ENCODE data around the gene TMTC2.

Gene TMTC2

DNA sequence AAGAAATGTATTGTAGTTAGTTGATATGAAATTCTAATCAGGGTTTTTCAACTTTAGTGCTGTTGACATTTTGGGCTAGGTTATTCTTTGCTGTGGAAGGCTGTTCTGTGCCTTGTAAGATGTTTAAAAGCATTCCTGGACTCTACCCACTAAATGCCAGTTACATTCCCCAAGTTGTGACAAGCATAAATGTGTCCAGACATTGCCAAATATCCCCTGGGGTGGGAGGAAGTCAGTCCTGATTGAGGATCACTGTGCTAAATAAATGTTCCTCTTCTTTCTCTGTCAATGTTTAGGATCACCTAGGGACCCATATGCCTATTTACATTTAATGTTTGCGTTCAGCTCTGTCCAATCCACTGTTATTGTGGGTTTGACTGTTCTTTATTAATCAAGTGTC is 268.3 kb downstream of the TMTC2 start:
- DNase-seq (ENCODE audit: low read depth) = no peak

DNA sequence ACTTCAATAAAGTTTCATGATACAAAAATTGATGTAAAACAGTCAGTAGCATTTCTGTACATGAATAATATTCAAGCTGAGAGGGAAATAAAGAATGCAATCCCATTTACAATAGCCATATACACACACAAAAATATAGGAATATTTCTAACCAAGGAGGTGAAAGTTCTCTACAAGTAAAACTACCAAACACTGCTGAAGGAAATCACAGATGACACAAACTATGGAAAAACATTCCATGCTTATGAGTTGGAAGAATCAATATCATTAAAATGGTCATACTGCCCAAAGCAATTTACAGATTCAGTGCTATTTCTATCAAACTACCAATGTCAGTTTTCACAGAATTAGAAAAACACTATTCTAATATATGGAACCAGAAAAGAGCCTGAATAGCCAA is 272.3 kb downstream of the TMTC2 start:
- no peak for DNase-seq (ENCODE audit: low read depth)

- DNase-seq (ENCODE audit: low read depth) = no peak
Measured at GRCh38 chr12:82959821-82960220, 273.1 kb downstream of the TMTC2 start.

- no peak for DNase-seq (ENCODE audit: low read depth)
Measured at GRCh38 chr12:82961835-82962234, 275.1 kb downstream of the TMTC2 start.

DNA sequence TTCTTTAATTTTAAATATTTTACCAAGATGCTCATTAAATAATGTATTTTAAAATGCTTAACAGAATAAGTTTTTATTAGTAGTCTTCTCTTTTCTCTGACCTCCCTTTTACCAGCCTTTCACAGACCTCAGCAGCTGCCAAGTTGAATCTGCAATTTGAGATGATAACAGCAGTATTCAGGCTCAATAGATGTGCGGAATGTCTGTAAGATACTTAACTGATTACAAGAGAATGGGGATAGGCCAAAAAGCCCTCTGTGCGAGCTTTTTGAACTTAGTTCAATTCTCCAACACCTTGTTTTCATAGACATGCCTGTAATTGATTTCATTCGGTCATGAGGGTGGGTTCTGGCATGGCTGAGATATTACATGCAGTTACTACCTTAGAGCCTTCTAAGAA is 277.2 kb downstream of the TMTC2 start:
- no peak for DNase-seq (ENCODE audit: low read depth)

DNA sequence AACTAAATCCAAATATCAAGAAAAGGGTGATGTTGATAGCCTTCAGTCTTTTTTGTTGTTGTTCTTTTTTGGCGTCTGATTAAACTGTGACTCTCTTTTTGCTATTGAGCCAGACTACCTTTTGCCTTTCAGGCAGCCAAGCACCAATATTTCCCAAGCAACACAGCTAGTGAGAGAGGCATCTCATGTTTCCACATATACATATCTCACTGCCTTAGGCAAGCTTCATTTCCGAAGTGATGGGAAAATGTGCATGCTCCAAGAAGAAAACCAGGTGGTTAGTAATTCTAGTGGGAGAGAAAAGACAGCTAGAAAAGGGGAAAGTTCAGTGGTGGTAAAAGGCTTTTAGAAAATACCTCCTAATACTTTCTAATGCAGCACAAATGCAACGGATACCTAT is 277.7 kb downstream of the TMTC2 start:
- DNase-seq (ENCODE audit: low read depth) = no peak

DNA sequence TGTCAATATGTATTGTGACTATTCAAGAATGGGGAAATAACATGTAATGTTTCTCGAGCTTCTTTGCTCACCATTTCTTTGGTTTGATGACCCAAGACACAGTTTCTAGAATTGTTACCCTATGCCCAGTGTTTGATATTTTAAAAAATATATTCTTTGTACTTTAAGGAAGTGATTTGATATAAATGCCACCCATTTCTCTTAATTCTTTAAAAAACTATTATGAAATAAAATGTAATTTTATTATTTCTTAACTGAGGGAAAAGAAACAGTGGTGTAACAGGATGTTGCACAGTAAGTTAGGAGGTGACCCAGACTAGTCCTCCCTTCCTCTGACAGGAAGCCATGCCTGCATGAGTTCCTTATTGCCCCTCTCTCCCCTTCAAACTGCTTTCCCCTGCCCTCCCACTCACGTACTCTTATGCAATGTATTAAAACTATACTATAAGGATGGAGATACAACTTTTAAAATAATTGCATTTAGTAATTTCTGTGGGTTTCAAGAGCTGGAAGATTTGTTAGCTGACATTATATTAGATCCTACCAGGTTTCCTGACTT is 279.4 kb downstream of the TMTC2 start:
- DNase-seq (ENCODE audit: low read depth) = no peak

GRCh38 chr12:82968631-82969367 is 282.1 kb downstream of the TMTC2 start:
- no peak for DNase-seq (ENCODE audit: low read depth)

- DNase-seq (ENCODE audit: low read depth) = no peak
Measured at GRCh38 chr12:82970614-82971013, 283.9 kb downstream of the TMTC2 start.

DNA sequence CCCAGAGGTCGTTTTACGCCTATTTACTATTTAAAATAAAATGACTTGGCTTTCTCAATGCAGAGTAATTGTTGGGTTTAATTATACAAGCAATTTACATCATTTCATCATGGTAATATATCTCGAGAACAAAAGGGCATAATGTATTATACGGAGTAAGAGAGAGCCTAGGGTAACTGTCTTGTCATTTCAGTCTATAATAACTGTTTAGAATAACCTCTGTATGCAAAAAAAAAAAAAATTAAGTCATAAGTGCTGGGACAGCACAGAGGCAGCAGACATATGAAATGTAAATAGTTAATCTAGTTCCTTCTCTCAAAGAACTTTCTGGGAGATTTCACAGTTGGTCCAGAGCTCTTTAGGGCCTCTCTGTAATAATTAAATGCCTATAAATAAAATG is 284.9 kb downstream of the TMTC2 start:
- no peak for DNase-seq (ENCODE audit: low read depth)

- DNase-seq (ENCODE audit: low read depth) = no peak
Measured at GRCh38 chr12:82972624-82973023, 285.9 kb downstream of the TMTC2 start.

DNA sequence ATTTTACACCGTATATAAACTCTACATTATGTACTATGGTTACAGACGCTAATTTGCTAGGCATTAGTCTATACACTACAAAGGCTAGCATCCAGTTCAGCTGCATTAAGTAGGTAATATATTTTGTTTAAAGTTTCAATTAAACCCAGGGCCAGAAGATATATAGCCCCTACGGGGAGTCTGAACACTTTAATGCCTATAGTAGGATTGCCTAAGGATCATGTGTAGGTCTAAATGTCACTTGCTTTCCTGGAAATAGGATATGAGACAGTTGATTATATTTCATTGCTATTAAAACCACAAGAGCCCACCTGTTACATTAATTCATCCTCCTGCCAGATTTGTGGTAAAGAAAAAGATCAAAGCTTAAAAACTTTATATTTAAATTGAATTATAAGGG is 286.9 kb downstream of the TMTC2 start:
- no peak for DNase-seq (ENCODE audit: low read depth)

- DNase-seq (ENCODE audit: low read depth) = no peak
Measured at GRCh38 chr12:82981150-82981549, 294.4 kb downstream of the TMTC2 start.

DNA sequence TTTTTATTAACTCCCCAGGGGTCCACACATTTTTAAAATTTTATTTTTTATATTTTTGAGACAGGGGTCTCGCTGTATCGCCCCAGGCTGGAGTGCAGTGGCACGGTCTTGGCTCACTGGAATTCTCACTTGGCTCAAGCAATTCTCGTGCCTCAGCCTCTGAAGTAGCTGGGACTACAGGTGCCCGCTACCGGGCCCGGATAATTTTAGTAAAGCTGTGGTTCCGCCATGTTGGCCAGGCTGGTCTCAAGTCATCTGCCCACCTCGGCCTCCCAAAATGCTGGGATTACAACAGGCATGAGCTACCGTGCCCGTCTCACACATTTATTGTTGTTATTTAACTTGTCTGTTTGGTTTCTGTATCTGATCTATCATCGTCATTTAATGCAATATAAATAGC is 307.4 kb downstream of the TMTC2 start:
- DNase-seq (ENCODE audit: low read depth) = no peak

DNA sequence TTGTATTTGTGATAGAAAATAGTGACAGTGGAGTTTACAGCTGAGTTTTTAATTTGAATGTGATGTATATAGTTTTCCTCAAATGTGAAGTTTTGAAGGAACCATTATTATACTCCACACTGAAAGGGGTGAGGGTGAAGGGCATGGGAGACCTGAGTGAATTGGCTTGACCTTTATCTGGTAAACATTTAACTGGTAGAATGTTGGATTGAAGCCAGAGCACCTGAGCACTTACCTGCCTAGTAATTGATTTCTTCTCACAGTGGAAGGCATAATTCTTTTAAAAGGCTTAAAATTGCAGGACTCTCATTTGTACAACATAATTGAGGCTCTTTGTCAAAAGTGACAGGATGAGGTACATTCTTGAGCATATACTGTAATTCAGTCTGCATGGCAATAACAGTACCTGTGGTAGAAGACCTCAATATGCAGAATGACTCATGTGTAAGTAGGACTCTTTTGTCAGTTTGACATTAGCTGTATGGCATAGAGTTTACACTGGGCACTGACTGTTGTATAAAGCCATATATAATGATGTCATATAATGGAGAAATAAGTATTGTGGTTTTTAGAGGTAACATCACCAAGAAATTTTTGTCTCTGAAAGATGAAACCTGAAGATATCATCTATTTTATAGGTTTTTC is 309.6 kb downstream of the TMTC2 start:
- no peak for DNase-seq (ENCODE audit: low read depth)

- DNase-seq (ENCODE audit: low read depth) = no peak
Measured at GRCh38 chr12:82998509-82998908, 311.8 kb downstream of the TMTC2 start.

GRCh38 chr12:83003026-83003425 is 316.3 kb downstream of the TMTC2 start:
- DNase-seq (ENCODE audit: low read depth) = no peak

DNA sequence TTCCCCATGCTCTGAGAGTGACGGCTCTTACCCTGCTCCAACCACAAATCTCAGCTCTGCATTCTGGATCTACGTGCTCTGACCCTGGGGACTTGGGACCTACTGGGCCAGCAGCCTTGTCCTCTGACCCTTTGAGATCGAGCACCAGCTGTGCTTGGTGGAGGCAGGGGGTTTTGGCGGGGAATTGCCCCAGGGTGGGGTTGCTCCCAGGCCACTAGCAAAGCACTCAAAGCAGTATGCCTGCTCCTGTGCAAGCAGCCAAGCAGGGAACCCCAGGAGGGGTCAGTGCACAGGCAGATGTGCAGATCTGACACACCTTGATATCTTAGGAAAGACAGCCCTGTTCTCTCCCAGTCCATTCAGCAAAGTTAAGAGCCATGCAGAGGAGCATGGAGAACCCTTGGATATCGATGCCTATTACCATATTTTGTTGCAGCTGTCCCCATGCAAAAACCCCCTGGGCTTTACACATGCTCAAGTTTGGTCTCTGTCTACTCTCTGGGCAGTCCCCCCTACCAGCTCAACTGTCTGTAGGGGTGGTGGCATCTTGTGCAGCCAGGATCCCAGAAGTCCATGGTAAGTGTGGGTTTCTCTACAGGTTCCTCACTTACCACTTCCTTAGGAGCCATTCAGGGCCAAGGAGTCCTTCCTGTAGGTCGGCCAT is 319.0 kb downstream of the TMTC2 start:
- no peak for DNase-seq (ENCODE audit: low read depth)

DNA sequence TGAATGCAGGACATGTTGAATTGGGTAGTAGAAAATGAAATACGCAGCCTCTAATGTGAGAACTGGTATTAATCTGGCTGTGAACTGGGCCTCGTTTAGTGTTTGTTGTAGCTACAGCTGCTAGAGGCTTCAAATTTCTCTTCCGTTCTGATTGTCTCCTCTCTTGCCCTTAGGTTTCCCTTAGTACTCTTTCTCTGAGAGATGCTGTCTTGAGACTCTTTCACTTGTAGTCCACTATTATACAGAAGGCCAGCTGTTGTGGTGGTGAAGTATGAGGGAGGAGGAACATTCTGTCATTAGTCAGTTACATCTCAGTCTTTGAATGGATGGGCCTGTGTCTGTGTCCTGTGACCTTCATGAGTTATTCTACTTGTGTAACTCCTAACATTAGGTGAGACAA is 322.0 kb downstream of the TMTC2 start:
- no peak for DNase-seq (ENCODE audit: low read depth)

- DNase-seq (ENCODE audit: low read depth) = no peak
Measured at GRCh38 chr12:83010169-83010804, 323.6 kb downstream of the TMTC2 start.

DNA sequence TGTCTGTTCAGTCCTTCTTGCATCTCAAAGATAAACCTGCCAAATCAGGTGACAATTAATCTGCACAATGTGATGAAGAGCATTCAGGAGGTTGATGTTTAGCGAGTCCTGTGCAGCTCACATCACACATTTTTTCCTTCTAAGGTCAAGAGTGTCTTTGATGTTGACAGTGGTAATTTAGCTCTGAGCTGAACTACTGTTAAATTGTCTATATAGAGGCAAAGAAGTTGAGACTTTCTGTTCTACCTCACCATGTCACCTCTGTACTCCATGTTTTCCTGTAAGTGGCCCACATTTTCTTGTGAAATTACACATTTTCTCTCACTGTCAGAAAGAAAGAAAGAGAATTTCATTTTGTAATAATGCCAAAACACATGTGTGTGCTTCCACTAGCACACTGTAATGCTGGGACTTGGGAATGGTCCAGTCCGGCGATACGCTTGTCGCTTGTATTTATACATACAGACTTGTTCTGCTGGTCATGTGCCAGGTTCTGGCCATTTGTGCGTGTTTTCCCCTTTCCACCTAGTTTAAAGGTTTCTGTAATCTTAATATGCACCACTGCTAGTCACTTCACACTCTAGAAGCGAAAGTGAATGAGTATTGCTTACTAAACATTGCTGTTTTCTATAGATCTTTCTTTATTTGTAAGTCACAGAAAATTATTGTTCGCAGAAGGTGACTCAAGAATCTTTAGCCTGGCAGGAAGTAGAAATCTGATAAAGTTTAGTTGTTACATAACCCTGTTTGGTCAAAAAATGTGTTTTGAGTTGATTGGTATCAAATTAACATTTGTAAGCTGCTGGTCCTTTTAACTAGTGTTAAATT is 328.9 kb downstream of the TMTC2 start:
- no peak for DNase-seq (ENCODE audit: low read depth)

Measured in stimulated activated CD8-positive, alpha-beta memory T cell treated with anti-CD3 and anti-CD28 coated beads, Interleukin-15, amount 100 ng/mL, for 1 hour (primary cell).